NB4 (cell line): ENCODE data around the gene MAPK4.
"Not testable (repeated sequence)": the region's sequence is repeated elsewhere in the genome, so short reads cannot be mapped to it uniquely, and the experiment has no call there.

Experiments
- DNase-seq: peaks from one replicate; pipeline ENCODE4 v3.0.0; 2010; ENCODE audit warnings: low read depth
- H3K4me3 ChIP-seq: one replicate; pipeline ENCODE4 v1.5.1; 2011; ENCODE audit warnings: mild to moderate bottlenecking, low read depth, low read length, moderate library complexity
- MYC ChIP-seq: IDR thresholded peaks from 2 replicates; pipeline ENCODE4 v1.6.1; 2011; ENCODE audit warnings: low read depth, low read length
- POLR2A ChIP-seq: IDR thresholded peaks from 2 replicates; pipeline ENCODE4 v1.6.1; 2011; ENCODE audit warnings: mild to moderate bottlenecking; ENCODE audit not compliant: insufficient read length; ENCODE audit errors: extremely low read depth
- TF ChIP-seq, protein P1 (sequence below): IDR thresholded peaks from 2 replicates; pipeline ENCODE4 v1.6.1; 2011; ENCODE audit warnings: low read depth, low read length
- TF ChIP-seq, protein P2 (sequence below): IDR thresholded peaks from one replicate; pipeline ENCODE4 v1.5.1; 2012; ENCODE audit warnings: low read depth, low read length

MAPK4 gene

GRCh38 chr18:50545936-50546335 lies 14.0 kb upstream of the MAPK4 start:
- TF ChIP-seq, protein P1, sequence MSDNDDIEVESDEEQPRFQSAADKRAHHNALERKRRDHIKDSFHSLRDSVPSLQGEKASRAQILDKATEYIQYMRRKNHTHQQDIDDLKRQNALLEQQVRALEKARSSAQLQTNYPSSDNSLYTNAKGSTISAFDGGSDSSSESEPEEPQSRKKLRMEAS = no peak
- TF ChIP-seq, protein P2, sequence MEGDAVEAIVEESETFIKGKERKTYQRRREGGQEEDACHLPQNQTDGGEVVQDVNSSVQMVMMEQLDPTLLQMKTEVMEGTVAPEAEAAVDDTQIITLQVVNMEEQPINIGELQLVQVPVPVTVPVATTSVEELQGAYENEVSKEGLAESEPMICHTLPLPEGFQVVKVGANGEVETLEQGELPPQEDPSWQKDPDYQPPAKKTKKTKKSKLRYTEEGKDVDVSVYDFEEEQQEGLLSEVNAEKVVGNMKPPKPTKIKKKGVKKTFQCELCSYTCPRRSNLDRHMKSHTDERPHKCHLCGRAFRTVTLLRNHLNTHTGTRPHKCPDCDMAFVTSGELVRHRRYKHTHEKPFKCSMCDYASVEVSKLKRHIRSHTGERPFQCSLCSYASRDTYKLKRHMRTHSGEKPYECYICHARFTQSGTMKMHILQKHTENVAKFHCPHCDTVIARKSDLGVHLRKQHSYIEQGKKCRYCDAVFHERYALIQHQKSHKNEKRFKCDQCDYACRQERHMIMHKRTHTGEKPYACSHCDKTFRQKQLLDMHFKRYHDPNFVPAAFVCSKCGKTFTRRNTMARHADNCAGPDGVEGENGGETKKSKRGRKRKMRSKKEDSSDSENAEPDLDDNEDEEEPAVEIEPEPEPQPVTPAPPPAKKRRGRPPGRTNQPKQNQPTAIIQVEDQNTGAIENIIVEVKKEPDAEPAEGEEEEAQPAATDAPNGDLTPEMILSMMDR = no peak
- TF ChIP-seq MYC (no peak), POLR2A (no peak)
- no peak for DNase-seq
- H3K4me3 ChIP-seq = no peak overlapping the region

- DNase-seq = no peak
Observed at GRCh38 chr18:50548160-50548559, 11.7 kb upstream of the MAPK4 start.

DNA sequence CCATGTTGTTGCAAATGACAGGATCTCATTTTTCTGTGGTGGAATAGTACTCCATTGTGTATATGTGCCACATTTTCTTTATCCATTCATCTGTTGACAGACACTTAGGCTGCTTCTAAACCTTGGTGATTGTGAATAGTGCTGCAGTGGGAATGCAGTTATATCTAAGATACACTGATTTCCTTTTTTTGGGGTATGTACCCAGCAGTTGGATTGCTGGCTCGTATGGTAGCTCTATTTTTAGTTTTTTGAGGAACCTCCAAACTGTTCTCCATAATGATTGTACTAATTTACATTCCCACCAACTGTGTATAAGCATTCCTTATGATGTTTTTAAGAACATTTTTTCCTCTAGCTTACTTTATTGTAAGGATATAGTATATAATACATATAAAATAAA lies 8.2 kb upstream of the MAPK4 start:
- H3K4me3 ChIP-seq, DNase-seq: not testable (repeated sequence)

More at GRCh38 chr18:50548160-50548559, 11.7 kb upstream of the MAPK4 start:
- no peak overlapping the region for H3K4me3 ChIP-seq
- TF ChIP-seq POLR2A (no peak), MYC (no peak)
- TF ChIP-seq, protein P1 = no peak
- TF ChIP-seq, protein P2 = no peak

DNA sequence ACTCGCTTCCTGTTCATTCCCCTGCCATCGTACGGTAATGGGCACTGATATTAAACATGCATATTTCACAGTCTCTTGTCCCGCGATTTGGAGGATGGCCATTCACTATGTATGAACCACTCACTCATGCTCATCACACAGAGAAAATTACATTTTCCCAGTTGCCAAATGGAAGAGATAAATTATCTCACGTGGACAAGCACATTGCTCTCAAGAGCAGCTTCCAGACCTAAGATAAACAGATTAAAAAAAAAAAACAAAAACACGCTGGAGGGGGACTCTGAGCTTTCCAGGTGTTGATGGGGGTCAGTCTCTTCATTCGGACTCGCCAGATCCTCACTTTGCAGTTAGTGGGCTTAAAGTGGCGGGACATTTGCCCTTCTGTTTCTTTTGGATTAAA lies 1.7 kb upstream of the MAPK4 start:
- no peak for DNase-seq
- TF ChIP-seq POLR2A = no peak
- TF ChIP-seq, protein P2 = no peak
- no peak for TF ChIP-seq MYC
- TF ChIP-seq, protein P1 = no peak
- H3K4me3 ChIP-seq = no peak overlapping the region

DNA sequence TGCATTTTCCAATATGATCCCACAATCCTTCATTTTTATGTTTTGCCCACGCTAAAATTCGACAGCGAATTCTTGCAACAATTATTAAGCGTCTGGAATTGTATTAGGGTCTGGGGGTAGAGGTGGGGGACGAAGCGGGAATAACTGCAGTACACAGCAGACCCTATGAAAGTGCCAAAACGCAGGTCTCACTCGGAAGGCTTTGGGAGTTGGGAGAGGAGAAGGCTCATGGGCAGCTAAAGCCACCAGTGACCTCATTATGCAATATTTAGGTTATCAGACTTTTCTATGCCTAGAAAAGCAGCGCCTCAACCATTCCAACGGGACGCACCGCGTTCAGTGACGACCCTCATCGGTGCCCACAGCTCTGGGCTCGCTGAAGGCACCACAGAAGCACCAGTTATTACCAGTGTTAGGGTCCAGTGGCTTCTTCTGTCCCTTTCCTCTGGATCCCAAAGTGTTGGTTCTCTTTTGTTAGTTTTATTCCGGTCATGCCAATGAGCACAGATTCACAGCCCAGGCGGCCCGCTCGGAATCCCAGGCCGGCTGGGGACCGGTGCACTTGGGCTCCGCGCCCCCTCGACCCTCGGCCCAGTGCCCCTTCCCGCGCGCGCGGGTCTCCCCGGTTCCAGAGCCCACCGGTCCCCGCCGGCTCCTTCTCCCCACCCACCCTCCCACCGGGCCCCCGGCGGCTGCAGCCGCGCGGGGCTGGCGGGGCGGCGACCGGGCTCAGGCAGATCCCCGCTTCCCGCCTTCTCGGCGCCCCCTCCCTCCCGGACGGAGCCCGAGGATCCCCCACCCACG lies 737 bp upstream of the MAPK4 start:
- no peak for DNase-seq
- no peak for TF ChIP-seq POLR2A
- TF ChIP-seq, protein P1 = no peak
- TF ChIP-seq MYC = no peak
- TF ChIP-seq, protein P2 = no peak
- no peak overlapping the region for H3K4me3 ChIP-seq

GRCh38 chr18:50560681-50561629 lies 1.1 kb downstream of the MAPK4 start:
- TF ChIP-seq, protein P2 = no peak
- no peak for TF ChIP-seq MYC
- TF ChIP-seq, protein P1 = no peak
- no peak for TF ChIP-seq POLR2A
- no peak for DNase-seq
- H3K4me3 ChIP-seq = no peak overlapping the region

DNA sequence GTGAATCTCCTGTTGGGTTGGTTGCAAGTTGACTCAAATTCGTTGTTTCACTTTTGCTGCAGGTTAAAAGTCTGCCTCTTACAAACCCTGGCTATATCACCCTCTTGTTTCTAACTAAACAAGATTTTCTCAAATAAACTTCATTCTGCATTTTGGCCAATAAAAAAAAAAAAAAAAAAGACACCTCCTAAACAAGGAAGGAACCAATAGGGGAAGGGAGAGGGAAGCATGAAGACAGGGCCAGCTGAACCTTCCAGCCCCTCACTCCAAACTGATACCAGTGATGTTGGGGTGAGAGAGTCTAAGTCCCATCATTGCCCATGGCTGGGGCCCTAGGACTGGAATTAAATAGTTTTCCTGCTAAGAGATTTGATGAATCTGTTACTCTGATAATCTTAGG lies 2.4 kb downstream of the MAPK4 start:
- DNase-seq = not testable (repeated sequence)

More for the DNA sequence above, 2.4 kb downstream of the MAPK4 start:
- not testable (repeated sequence) for H3K4me3 ChIP-seq
